IPS DF 19.7 (cell line): ENCODE results near the gene CACNG5.

Experiments
- DNase-seq: peaks from one replicate; pipeline ENCODE4 v3.0.0-alpha.2; 2013; ENCODE audit warnings: low read depth, low spot score

CACNG5 gene

DNA sequence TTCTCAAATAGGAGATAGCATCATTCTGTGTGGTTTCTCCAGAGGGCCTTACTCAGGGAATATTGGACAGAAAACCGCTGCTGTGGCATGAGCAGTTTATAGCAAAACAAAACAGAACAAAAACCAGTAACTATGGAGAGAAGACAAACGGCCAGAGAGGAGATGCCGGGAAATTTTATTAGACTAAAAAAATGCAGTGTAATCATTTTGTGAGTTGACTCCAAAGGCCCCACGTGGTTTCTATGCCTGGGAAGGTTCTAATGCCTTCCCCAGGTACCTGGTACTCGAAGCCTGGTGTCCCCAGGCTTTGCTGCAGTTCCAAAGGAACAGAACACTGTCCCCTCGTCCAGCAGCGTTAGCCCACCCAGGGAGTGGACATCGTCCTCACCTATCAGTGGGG is 12.9 kb upstream of the CACNG5 start:
- no peak for DNase-seq

DNA sequence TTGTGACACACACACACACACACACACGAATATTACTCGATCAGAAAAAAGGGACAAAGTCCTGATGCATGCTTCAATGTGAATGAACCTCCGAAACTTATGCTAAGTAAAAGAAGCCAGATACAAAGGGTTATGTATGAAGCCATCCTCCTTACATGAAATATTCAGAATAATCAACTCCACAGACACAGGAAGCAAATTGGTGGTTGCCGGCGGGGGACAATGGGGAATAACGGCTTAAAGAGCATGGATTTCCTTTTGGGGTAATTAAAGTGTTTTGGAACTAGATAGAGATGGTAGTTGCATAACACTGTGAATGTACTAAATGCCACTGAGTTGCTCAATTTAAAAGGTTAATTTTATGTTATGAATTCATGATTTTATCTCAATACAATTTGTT is 8.1 kb upstream of the CACNG5 start:
- no peak for DNase-seq

DNA sequence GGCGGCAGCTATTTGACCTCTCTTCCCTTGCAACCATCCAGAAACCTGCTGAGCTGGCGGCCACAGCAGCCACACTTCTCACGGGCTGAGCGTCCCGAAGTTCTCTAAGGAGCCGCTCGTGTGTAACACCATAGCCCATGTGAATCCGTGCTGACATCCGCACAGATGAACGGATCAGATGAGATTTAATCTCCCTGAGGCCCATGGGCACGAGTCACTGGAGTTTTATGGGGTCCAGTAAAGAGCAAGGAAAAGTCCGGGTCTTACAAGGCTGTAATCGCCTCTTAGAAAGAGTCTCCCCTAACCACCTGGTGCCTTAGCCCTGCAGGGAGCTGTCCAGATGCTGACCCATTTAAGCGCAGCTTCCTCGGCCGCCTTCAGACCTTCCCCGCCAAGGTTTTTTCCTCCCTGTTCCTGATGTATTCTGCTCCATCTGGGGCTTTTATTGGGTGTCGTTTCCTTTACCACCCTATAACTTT is 5.5 kb upstream of the CACNG5 start:
- peak; percentile 28 for DNase-seq

DNA sequence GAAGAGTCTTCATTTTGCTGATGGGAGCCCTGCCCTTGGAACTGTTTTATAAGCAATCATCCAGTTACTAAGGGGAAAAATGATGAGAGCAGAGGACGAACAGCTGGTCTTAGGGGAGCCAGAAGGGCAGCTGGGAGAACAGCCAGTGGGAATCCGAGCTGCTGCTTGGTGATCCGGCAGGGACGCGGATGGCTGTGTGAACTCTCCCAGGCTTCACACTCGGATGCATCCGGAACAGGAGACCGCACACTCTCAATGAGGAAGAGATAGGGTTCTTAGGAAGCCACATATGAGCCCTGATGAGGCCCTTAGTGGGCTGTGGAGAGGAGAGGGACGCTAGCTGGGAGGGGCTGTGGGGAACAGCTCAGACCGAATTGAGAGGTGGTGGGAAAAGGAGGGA is 5.0 kb upstream of the CACNG5 start:
- no peak for DNase-seq

DNA sequence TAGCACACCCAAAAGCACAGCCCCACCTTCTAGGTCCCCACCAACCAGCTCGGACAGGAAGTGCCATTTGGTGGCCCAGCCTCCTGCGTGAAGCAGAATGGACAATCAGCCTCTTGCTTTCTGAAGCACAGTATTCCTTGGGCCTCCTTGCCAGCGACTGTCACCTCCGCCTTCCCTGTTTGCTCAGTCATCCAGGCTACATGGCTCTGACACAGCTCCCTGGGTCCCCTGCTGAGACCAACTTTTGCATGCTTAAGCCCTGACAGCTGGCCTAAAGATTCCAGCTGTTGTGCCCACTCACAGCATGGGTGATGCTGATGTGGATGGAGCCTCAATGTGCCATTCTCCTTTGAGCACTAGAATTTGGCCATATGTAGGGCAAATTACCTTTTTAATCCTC is 4.5 kb upstream of the CACNG5 start:
- peak; percentile 12 for DNase-seq

DNA sequence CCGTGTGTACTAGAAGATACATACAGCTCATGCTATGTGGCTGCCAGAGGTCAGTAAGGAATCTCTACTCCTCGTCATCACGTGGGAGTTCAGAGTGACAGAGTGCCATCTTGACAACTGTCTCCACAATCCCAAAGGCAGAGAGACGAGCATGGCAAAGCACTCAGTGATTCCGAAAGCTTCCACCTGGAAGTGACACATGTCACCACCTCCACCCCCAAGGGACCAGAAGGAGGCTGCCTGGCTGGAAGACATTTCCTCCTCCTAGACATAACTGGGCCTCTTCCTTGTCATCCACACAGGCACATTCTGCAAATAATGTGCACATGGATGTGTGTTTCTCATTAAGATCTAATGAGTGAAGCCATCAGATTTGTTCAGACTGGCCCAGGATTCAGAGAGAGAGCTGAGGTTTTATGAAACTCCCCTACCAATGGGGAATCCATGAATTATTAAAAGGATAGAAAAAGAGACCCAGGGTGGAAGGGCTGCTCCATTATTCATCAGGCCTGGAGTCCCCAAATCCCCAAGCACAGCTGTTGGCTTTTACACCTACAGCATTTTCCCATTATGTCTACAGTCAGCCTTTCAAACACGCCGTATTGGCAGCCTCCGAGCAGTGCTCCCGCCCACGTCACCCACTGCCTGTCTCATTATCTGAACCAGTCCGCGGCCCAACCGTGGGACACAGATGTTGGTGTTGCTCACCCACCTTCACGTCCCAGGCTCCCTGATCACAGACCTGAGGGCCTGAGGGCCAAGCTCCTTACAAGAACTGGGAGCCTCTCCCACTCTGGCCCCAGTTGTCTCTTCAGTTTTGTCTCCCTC is 3.3 kb upstream of the CACNG5 start:
- no peak for DNase-seq

DNA sequence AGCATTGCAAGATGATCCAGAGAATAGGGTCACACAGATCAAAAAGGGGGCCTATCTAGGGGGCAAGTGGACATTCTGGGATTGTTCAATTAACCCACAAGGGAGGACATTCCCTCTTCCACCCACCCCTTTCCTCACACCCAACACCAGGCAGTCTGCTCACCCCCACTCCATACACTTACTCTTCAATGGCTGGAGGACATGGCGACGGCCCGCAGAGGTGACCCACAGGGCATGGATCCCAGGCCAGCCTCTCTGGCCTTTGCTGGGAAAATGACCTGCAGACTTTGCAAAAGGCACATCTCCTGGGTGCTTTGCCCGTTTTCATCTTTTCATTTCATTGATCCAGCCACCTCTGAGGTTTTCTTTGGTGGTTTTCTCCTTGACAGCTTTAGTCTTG is 1.7 kb upstream of the CACNG5 start:
- DNase-seq = no peak

DNA sequence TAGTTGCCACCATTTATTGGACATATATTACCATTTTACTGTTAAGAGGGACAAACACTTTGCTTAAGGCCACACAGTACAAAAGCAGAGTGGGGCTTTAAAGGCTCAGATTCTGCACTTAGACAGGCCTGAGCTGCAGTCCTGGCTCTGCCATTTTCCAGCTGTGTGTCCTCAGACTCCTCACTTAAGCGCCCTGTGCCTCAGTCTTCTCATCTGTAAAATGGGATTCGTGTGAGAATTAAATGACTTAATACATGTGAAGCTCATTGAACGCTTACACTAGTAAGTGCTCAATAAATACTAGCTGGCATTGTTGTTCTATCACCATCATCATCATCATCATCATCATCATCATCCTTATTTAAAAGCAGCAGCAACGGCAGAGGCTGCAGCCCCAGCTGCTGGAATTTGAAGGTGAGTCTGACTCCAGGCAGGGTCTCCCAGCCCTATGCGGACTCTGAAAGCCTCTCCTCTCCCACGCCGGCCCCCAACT is 445 bp upstream of the CACNG5 start:
- no peak for DNase-seq

DNA sequence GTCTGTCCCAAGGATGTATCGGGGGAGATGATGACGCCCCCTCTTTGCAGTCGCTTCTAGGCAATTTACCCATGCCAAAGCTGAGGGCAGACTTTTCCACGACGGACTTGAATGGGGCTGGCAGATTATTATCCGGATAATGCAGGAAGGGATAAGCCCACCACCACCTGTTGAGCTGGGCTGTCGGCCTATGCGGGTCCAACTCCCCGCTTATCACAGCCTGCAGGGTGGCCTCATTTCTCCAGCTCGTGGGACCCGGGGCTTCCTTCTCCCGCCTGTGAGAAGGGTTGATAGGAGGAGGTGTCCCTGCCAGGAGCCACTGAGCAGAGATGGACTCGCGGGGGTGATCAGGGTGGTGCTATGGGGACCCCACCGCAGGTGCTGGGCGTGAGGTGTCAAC is 559 bp downstream of the CACNG5 start:
- no peak for DNase-seq

DNA sequence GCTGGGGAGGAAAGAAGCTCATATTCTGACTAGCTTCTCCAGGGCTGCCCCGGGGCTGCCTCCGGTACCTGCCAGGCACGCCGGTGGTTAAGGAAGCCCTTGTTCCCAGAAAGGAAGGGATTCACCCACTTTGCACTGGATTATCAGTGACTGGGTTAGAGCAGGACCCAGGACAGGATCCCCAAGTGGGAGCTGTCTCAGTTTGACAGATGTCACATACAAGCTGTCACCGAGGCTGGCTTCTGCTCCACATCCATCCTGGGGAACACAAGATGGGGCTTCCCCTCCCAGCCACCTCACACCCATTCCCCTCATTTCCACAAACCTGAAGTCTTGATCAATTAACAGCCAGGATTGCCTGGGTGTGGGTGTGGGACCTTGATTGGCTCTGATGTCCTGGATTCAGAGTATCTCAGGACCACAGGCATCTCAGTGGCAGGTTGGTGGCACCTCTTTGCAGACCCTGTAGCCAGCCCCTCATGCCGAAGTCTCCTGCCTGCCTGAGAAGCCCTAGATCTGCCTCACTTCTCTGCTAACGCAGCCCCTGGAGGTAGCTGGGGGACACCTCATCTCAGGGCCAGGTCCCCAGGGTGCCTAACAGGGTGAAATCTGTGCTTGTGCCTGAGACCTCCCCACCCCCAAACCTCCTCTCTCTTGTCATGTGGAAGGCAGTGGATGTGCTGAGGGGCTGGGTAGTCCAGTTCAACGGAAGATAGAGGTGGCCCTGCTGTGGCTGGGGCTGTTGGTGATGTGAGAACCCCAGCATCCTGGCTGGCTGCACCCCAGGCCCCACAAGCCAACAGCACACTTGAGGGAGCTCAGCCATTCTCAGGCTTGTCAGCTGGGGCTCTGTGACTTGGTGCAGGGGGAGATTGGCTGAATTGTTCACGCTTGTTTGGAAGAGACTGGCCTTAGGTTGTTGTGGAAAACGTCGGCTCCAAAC is 1.4 kb downstream of the CACNG5 start:
- DNase-seq = no peak

DNA sequence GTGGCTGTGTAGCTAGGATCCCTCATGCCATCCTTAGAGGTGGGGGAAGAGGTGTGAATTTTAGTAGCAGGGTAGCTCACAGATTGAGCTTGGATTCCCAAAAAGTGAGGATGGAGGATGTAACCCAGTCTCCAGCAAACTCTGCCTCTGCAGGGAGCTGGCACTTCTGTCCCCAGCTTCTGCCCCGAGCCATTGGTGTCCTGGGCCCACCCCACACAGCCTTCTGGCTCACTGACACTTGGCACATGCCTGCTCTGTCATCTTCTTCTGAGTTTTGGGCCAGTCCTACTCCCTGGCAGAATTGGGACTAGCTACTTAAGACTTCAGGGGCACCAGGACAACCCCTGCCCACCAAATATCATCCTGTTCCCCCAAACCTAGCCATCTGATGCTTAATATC is 2.3 kb downstream of the CACNG5 start:
- no peak for DNase-seq

DNA sequence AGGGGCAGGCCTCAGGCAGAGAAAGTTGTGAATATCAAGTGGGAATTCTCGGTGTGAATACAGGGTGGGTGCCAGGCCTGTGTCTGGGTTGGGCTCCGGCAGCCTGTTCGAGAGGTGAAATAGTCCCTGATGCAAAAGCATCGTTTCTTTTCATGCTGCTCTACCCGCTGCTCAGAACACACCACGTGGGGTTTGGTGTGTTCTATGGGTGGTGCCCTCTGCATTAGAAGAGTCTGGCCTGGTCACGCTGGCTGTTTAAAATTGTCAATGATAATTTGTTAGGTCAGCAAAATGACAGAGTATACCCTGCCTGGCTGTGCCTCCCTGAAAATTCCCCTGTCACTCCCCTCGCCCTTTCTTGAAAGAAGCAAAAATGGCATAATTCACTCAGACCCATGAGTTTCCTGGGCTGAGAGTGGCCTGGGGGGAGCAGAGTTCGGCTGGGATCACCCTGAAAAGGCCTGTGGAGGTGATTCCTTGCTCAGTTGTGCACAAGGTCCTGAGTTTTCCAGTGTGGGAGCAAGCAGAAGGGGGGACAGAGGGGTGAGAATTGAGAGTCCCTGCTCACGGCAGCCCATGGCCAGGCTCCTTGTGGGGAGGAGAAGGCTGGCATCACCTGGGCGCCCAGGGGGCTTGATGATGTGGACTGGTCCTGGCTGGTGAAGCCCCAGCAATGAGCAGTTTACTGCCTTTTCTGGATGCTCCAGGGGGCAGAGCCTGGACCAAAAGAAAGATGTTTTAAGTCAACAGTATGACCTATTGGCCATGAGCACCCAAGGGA is 3.2 kb downstream of the CACNG5 start:
- no peak for DNase-seq

DNA sequence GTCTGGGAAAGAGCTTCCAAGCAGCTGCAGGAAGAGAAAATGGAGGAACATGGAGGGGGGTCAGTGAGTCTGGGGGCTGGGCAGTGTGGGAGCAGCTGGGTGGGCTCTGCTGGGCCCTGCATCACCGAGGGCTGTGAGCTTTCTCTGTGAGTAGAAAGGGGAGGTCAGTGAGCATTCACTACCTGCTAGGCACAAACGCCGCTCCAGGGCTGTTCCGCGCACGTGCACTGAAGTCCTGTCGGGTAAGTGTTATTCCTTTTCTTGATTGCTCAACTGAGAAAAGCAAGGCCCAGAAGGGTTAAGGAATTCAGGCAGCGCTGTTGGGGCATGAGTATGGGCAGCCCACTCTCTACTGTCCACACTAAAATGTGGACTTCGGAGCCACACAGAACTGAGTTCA is 4.7 kb downstream of the CACNG5 start:
- DNase-seq = no peak

DNA sequence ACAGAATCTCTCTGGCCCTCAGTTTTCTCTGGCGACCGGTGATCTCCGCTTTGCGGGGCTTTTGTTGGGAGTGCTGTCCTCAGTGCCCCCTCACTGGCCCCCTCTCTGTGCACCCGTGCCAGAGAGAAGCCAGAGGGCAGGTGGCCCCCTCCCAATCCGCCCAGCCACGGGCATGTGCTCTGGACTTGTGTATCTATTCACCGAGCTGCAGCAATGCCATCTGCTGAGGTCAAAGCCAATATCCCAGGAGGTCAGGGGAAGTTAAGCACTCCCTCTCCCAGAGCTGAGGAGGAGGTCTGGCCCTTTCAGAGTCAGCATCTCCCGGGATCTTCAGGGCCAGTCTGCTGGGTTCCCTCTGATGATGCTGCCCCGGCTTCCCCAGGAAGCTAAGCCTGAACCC is 5.1 kb downstream of the CACNG5 start:
- DNase-seq = no peak

DNA sequence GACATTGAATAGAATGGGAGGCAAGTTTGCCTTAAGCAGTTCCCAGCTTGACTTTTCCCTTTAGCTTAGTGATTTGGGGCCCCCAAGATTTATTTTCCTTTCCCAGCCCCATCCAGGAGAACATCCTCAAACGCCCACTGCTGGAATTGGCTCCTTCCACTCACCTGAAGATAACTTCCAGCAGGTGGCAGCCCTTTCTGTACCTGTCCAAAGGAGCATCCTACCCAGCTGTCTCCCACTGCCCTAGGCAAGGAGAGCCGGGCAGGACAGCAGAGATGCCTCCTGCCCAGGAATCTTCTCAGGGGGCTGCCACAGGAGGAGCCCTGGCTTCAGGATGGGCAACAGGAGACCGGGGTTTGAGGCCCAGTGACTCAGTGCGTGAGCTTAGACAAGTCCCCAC is 6.4 kb downstream of the CACNG5 start:
- no peak for DNase-seq

DNA sequence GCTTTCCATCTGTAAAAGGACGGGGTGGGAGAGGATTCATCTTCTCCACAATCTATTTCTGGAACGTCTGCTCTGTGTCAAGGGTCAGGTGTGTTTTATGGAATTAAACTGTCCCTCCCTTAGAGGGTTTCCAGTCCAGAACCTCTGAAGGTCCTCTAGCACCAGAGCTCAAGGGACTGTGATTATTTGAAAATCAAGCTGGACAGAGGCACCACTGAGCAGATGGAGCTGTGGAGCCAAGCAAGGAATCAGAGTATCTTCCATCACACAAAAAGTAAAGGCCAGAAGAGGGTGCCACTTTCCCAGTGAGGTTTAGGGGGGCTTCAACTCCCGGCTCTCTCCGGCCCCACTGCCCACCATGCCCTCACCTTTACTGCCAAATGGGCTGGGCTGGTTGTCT is 6.8 kb downstream of the CACNG5 start:
- DNase-seq = no peak

DNA sequence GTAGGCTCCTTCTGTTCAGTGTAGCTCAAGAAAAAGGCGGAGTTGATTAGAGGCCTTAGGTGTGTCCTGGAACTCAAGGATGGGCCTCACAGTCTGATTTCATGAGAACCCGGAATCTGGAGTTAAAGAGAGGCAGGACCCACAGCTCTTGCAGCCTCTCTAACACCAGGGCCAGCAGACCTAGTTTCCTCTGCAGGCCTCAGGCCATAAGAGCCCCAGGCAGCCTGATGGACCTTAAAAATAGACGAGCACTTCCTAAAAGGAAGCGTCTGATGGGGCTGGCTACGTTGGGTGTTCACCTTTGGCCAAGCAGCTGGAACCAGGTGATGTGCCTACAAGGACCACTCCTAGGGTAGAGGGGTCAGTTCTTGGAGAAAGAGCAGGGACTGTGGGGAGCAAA is 7.6 kb downstream of the CACNG5 start:
- DNase-seq = no peak

DNA sequence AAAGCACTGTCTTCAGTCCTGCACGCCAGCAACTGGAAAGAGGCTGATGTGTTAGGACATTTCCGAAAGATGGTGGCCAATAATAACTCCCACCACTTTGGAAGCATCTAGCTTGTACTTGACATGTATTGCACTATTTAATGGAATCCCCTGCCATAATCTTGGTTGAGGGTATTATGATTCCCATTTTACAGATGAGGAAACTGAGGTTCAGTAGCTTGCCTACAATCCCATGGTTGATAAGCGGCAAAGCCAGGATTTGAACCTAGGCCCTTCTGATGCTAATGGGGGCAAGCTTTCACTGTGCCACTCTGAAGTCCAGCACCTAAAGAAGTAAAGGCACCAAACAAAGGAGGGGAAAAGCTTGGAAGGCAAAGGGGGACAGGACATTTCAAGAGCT is 8.0 kb downstream of the CACNG5 start:
- no peak for DNase-seq

DNA sequence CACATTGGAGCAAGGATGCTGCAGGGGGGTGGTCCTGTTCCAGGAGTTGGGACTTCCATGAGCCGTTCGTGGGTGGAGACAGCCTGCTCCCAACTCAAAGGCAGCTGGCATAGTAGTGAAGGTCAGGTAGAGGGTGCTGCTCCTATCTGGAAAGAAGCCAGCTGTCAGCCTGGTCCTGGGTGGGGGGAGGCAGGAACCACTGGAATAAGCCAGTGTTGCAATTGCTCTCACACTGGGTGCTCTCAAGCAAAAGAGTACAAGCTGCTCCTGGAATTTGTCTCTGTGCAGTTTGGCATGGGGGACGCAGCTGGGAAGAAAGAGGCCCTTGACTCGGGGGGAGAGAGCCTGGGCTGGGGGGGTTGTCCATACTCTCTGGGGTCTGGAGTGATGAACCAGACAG is 8.7 kb downstream of the CACNG5 start:
- no peak for DNase-seq

DNA sequence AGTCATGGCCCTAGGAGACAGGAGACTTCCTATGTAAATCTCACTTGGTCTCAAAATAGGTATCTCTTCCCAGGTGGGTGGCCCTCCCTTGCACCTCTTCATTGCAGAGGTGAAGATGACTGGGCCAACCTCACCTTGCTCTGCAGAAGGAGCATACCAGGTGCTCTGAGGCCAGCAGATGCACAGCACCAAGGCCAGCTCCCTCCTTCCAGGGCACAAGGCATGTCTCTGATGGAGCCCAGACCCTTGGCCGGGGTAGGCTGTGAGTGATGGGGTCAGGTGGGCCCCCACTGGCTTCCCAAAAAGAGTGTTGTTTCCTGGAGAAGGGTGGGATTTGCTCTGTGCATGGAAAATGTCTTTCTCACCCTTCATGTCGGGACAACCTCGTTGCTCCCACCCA is 12.8 kb downstream of the CACNG5 start:
- DNase-seq = no peak

DNA sequence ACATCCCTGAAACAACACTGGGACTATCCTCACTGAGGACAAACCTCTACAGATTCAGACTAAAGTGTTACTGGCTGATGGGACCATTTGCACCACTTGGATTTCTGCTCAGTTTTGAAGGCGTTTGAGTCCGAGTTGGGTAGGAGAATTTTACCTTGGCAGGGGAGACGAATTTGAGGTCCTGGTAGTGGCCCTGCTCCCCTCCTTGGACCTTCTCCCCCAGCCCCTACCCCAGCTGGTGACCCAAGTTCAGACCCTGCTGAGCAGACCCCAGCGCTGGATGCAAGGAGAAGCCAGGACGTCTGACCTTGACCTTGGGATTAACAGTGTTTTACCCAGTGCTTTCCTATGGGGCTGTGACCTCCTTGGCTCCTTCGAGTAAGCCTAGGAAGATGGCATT is 13.6 kb downstream of the CACNG5 start:
- DNase-seq = no peak
